SK-MEL-5 (cell line): ENCODE measurements around the gene LRRC41. TPM values are rescaled to one million over a fixed set of nuclear protein-coding genes. Genes with fewer than 3 reads are reported as not detected.
"Not testable (repeated sequence)": the region's sequence is repeated elsewhere in the genome, so short reads cannot be mapped to it uniquely, and the experiment has no call there.

Experiments
- DNase-seq: peaks from one replicate; pipeline ENCODE4 v3.0.0-alpha.2; 2016; ENCODE audit warnings: low read depth, low spot score
- in situ Hi-C: cut with HindIII; loops from 2 replicates; pipeline ENCODE4 v1.10.0; 2016; ENCODE audit warnings: low sequenced_read_pairs, high pct_unique_total_duplicates, low pct_unique_long_range_greater_than_20kb
- total RNA-seq: library from RNA; depleted of rRNA; stranded (reverse); fragments of >200 nt; shearing (Covaris generic); gene quantifications from 2 replicates; pipeline ENCODE4 v1.2.3, GENCODE V29; 2014

The LRRC41 gene
- total RNA-seq, 1 experiment from 2014 or later: 42.8 TPM

DNA sequence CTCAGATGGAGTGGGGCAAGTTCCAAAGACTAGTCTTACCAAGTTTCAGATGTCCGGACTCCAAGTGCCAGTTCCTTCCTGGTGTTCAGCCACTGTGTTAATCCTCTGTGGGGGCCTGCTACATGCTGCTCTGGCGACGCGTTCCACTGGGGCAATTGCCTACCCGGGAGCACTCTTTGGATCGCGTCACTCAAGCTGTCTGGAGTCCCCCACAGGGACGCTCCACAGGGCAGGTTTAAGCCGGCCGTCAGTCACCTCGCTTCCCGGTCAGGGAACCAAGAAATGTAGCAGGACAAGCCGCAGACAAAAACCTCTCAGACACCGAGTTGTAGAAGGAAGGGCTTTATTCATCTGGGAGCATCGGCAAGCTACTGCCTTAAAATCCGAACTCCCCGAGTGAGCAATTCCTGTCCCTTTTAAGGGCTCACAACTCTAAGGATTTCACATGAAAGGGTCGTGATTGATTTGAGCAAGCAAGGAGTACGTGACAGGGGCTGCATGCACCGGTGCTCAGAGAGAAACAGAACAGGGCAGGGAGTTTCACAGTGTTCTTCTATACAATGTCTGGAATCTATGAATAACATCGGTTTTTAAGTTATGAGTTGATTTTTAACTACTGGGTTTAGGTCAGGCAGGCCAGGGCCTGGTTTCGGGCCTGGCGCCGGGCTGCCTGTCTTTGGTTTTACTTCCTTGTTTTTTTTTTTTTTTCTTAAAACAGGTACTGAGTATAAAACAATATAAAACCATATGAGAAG is 28.5 kb upstream of the LRRC41 start:
- in situ Hi-C loops, DNase-seq: not testable (repeated sequence)

GRCh38 chr1:46330381-46330780 is 27.0 kb upstream of the LRRC41 start:
- in situ Hi-C loops, DNase-seq: not testable (repeated sequence)

DNA sequence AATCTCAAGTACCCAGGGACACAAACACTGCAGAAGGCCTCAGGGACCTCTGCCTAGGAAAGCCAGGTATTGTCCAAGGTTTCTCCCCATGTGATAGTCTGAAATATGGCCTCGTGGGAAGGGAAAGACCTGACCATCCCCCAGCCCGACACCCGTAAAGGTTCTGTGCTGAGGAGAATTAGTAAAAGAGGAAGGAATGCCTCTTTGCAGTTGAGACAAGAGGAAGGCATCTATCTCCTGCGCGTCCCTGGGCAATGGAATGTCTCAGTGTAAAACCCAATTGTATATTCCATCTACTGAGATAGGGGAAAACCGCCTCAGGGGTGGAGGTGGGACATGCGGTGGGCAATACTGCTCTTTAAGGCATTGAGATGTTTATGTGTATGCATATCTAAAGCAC is 26.4 kb upstream of the LRRC41 start:
- DNase-seq, in situ Hi-C loops: not testable (repeated sequence)

DNA sequence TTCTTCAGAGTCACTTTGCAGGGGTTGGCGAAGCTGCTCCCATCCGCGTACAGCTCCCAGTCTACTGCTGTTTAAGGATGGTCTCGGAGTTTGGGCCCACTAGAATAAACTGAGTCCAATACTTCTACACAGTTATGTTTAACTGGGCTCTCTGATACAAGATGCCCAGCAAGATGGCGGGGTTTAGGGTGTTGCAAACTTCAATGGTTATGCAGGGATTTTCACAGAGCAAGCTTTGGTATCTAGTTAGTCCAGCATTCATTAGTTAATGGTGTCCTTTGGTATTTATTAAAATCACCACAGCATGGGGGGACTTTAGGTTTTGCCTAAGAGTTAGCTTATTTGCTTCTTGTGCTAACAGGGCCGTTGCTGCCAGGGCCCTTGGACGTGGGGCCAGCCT is 24.8 kb upstream of the LRRC41 start:
- in situ Hi-C loops: not testable (repeated sequence)

DNA sequence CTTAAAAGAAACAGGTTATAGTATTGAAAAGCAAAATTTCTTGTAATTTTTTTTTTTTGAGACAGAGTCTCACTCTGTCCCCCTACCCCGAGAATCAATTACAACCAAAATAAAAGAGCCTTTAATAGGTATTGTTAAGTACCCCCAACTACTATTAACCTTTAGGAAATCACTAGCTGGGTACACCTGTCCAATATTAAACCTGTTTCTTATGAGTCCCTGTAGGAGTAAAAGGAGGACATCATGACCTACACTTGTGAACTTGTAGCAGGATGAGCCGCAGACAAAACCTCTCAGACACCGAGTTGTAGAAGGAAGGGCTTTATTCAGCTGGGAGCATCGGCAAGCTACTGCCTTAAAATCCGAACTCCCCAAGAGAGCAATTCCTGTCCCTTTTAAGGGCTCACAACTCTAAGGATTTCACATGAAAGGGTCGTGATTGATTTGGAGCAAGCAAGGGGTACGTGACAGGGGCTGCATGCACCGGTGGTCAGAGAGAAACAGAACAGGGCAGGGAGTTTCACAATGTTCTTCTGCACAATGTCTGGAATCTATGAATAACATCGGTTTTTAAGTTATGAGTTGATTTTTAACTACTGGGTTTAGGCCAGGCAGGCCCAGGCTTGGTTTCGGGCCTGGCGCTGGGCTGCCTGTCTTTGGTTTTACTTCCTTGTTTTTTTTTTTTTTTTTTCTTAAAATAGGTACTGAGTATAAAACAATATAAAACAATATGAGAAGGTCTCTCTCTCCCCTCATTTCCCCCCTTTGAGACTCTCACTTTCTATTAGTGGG is 22.1 kb upstream of the LRRC41 start:
- DNase-seq, in situ Hi-C loops: not testable (repeated sequence)

More for the DNA sequence above, 24.8 kb upstream of the LRRC41 start:
- not testable (repeated sequence) for DNase-seq

- in situ Hi-C loops, DNase-seq: not testable (repeated sequence)
Observed at GRCh38 chr1:46322191-46322590, 18.8 kb upstream of the LRRC41 start.

- DNase-seq, in situ Hi-C loops: not testable (repeated sequence)
Observed at GRCh38 chr1:46319960-46320914, 16.8 kb upstream of the LRRC41 start.

- in situ Hi-C loops, DNase-seq: not testable (repeated sequence)
Observed at GRCh38 chr1:46319301-46319700, 15.9 kb upstream of the LRRC41 start.

DNA sequence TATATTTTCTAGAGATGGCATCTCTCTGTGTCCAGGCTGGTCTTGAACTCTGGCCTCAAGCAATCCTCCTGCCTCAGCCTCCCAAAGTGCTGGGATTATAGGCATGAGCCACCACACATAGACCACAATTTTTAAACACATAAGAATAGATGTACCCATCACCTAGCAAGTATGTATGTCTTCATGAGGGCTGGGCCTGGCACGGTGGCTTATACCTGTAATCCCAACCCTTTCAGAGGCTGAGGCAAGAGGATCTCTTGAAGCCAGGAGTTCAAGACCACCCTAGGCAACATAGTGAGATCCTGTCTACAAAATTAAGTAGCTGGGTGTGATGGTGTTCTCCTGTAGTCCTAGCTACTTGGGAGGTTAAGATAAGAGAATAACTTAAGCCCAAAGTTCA is 13.9 kb upstream of the LRRC41 start:
- no peak for DNase-seq
- in situ Hi-C loops: no loop called here

- in situ Hi-C loops: no loop called here
- no peak for DNase-seq
Observed at GRCh38 chr1:46315669-46316403, 12.4 kb upstream of the LRRC41 start.

GRCh38 chr1:46310321-46310720 is 6.9 kb upstream of the LRRC41 start:
- in situ Hi-C loops: no loop called here
- no peak for DNase-seq

DNA sequence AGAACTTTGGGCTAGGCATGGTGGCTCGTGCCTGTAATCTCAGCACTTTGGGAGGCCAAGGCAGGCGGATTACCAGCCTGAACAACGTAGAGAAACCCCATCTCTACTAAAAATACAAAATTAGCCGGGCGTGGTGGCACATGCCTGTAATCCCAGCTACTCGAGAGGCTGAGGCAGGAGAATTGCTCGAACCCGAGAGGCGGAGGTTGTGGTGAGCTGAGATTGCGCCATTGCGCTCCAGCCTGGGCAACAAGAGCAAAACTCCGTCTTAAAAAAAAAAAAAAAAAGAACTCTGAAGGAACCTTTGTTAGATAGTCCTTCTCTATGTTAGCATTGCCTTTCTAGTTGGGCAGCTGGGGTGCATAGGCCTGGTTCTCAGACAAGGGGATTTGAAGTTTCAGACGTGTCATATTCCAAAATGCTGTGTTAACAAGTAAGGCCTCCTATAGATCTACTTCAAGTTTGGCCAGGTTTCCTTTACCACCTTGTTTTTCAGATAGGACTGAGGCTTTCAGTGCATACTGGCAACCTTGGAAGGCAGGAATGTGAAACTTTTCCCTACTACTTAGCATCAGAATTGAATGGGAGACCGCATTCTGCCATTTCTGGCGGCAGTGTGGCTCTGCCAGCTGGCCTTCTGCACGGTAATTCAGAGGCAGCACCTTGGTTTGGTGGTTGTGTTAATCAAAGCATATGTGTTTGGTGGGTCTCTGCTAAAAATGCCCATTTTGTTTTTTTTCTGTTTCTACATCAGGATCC is 6.2 kb upstream of the LRRC41 start:
- in situ Hi-C loops: no loop called here
- DNase-seq: no peak

DNA sequence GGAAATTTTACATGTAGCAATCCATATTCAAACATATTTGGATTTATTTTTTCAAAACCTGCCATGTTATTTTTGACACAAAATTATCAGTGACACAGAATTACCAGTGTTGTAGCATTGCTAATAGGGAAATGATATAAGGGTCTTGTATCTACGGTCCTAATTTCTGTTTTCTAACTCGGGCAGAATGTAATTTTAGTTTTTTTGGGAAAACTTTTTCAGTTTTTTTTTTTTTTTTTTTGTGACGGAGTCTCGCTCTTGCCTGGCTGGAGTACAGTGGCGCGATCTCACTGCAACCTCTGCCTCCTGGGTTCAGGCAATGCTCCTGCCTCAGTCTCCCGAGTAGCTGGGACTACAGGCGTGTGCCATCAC is 2.7 kb upstream of the LRRC41 start:
- in situ Hi-C loops: no loop called here
- no peak for DNase-seq

- in situ Hi-C loops: no loop called here
- DNase-seq: no peak
Observed at GRCh38 chr1:46303872-46304326, 483 bp upstream of the LRRC41 start.

GRCh38 chr1:46302641-46303037 is 777 bp downstream of the LRRC41 start:
- no peak for DNase-seq
- in situ Hi-C loops: no loop called here

- DNase-seq: peak; percentile 11
- in situ Hi-C loops: no loop called here
Observed at GRCh38 chr1:46301808-46302640, 1.4 kb downstream of the LRRC41 start.
